Activated T-cell treated with anti-CD3 and anti-CD28 coated beads for 24 hours (primary cell): Measurements from ENCODE around the gene KLHL20.

ENCODE experiments used
- DNase-seq: peaks from one replicate; pipeline ENCODE4 v3.0.0-alpha.2; 2020; ENCODE audit warnings: low read depth

The KLHL20 gene

GRCh38 chr1:173832748-173833147 is 118.0 kb downstream of the KLHL20 start:
- DNase-seq = no peak
